ENCODE results near the gene OR10V1.
A peak's percentile ranks its signal among the peaks of the same experiment; 100 is the strongest.

The OR10V1 gene

GRCh38 chr11:59680287-59681154 lies 33.1 kb downstream of the OR10V1 start:
- H3K79me2 ChIP-seq (ENCODE audit: insufficient read depth, low read length), result no peaks in the 10 kb centered on the region
- no peak overlapping the region for H2AFZ ChIP-seq (ENCODE audit: low read depth, low read length)
- no peaks in the 10 kb centered on the region for H3K27me3 ChIP-seq (ENCODE audit: insufficient read depth, low read length, poor library complexity)
- no peak for TF ChIP-seq EZH2 (IDR thresholded peaks at IDR 0.05; ENCODE audit: borderline replicate concordance, low read depth, low read length, severe bottlenecking)
- TF ChIP-seq CTCF (IDR thresholded peaks at IDR 0.05; ENCODE audit: borderline replicate concordance, extremely low read depth, low read length, poor library complexity, severe bottlenecking), result peak; percentile 83
- no peaks in the 10 kb centered on the region for H3K4me1 ChIP-seq (ENCODE audit: insufficient read depth, low read length)
- H3K9ac ChIP-seq (ENCODE audit: low read depth, low read length), result no peak overlapping the region
- H3K4me2 ChIP-seq (ENCODE audit: insufficient read depth, low read length), result no peak overlapping the region
- no peaks in the 10 kb centered on the region for H3K36me3 ChIP-seq (ENCODE audit: insufficient read depth, low read length)
- DNase-seq (peak; percentile 69), ATAC-seq (ENCODE audit: insufficient read depth, low read depth) (peak; percentile 98)
- H4K20me1 ChIP-seq (ENCODE audit: insufficient read depth, low read length), result no peaks in the 10 kb centered on the region
- no peaks in the 10 kb centered on the region for H3K9me3 ChIP-seq (ENCODE audit: insufficient read depth, low read length, severe bottlenecking)
- H3K4me3 ChIP-seq (ENCODE audit: low read depth in 1 of 2, low read length in 2 of 2), result no peak overlapping the region
- no peak overlapping the region for H3K27ac ChIP-seq (ENCODE audit: low read length)

- H3K4me3 ChIP-seq (ENCODE audit: low read depth in 1 of 2, low read length in 2 of 2), result no peak overlapping the region
- H3K4me2 ChIP-seq (ENCODE audit: insufficient read depth, low read length), result no peak overlapping the region
- H3K27me3 ChIP-seq (ENCODE audit: insufficient read depth, low read length, poor library complexity), result no peaks in the 10 kb centered on the region
- no peaks in the 10 kb centered on the region for H3K4me1 ChIP-seq (ENCODE audit: insufficient read depth, low read length)
- H3K36me3 ChIP-seq (ENCODE audit: insufficient read depth, low read length), result no peaks in the 10 kb centered on the region
- no peak overlapping the region for H3K27ac ChIP-seq (ENCODE audit: low read length)
- DNase-seq (no peak), ATAC-seq (ENCODE audit: insufficient read depth, low read depth) (no peak)
- H3K9me3 ChIP-seq (ENCODE audit: insufficient read depth, low read length, severe bottlenecking), result no peaks in the 10 kb centered on the region
- H2AFZ ChIP-seq (ENCODE audit: low read depth, low read length), result no peak overlapping the region
- H3K79me2 ChIP-seq (ENCODE audit: insufficient read depth, low read length), result no peaks in the 10 kb centered on the region
- no peak overlapping the region for H3K9ac ChIP-seq (ENCODE audit: low read depth, low read length)
- TF ChIP-seq EZH2 (IDR thresholded peaks at IDR 0.05; ENCODE audit: borderline replicate concordance, low read depth, low read length, severe bottlenecking), result no peak
- no peak for TF ChIP-seq CTCF (IDR thresholded peaks at IDR 0.05; ENCODE audit: borderline replicate concordance, extremely low read depth, low read length, poor library complexity, severe bottlenecking)
- no peaks in the 10 kb centered on the region for H4K20me1 ChIP-seq (ENCODE audit: insufficient read depth, low read length)
Observed at GRCh38 chr11:59679347-59679746, 34.3 kb downstream of the OR10V1 start.

DNA sequence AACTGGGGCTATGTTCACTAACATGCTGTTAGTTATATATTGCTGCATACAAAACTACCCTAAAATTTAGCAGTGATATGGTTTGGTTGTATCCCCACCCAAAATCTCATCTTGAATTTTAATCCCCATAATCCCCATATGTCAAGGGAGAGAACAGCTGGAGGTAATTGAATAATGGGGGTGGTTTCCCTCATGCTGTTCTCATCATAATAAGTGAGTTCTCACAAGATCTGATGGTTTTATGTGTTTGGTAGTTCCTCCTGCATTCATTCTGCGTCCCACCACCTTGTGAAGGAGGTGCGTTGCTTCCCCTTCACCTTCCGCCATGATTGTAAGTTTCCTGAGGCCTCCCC lies 34.9 kb downstream of the OR10V1 start:
- no peak for TF ChIP-seq EZH2 (IDR thresholded peaks at IDR 0.05; ENCODE audit: borderline replicate concordance, low read depth, low read length, severe bottlenecking)
- TF ChIP-seq CTCF (IDR thresholded peaks at IDR 0.05; ENCODE audit: borderline replicate concordance, extremely low read depth, low read length, poor library complexity, severe bottlenecking), result no peak
- Histone ChIP-seq H3K4me1 (ENCODE audit: insufficient read depth, low read length) (no peaks in the 10 kb centered on the region), H3K9ac (ENCODE audit: low read depth, low read length) (no peak overlapping the region), H3K9me3 (ENCODE audit: insufficient read depth, low read length, severe bottlenecking) (no peaks in the 10 kb centered on the region), H3K4me3 (ENCODE audit: low read depth in 1 of 2, low read length in 2 of 2) (no peak overlapping the region), H4K20me1 (ENCODE audit: insufficient read depth, low read length) (no peaks in the 10 kb centered on the region), H3K27me3 (ENCODE audit: insufficient read depth, low read length, poor library complexity) (no peaks in the 10 kb centered on the region), H3K4me2 (ENCODE audit: insufficient read depth, low read length) (no peak overlapping the region), H2AFZ (ENCODE audit: low read depth, low read length) (no peak overlapping the region), H3K79me2 (ENCODE audit: insufficient read depth, low read length) (no peaks in the 10 kb centered on the region), H3K36me3 (ENCODE audit: insufficient read depth, low read length) (no peaks in the 10 kb centered on the region), H3K27ac (ENCODE audit: low read length) (no peak overlapping the region)
- no peak for DNase-seq
- ATAC-seq (ENCODE audit: insufficient read depth, low read depth), result no peak
